AG08395 (cell line): ENCODE results near the gene CPLX4.

Source experiments
- DNase-seq: peaks from one replicate; pipeline ENCODE4 v3.0.0; 2012; ENCODE audit warnings: mixed read lengths, low spot score

Gene CPLX4

GRCh38 chr18:59318460-59319050, at the start of gene CPLX4:
TSS of gene CPLX4 (minus strand) at chr18:59318649. CDS start at chr18:59318462, 187 bp downstream.
- DNase-seq: no peak

GRCh38 chr18:59360381-59360780, 41.9 kb upstream of the CPLX4 start:
- DNase-seq: no peak

GRCh38 chr18:59359576-59359952, 41.1 kb upstream of the CPLX4 start:
- DNase-seq: no peak

- DNase-seq: peak; percentile 99
Measured at GRCh38 chr18:59358712-59359575, 40.5 kb upstream of the CPLX4 start, which contains the start of gene LMAN1. TSS of gene LMAN1 (minus strand) at chr18:59359265. CDS start at chr18:59359244, 21 bp downstream.

- no peak for DNase-seq
Measured at GRCh38 chr18:59358414-59358711, 39.9 kb upstream of the CPLX4 start.

GRCh38 chr18:59357928-59358327, 39.5 kb upstream of the CPLX4 start:
- DNase-seq: peak; percentile 50

GRCh38 chr18:59354731-59355130, 36.3 kb upstream of the CPLX4 start:
- DNase-seq: no peak

GRCh38 chr18:59353079-59353680, 34.7 kb upstream of the CPLX4 start:
- no peak for DNase-seq

GRCh38 chr18:59352250-59352855, 33.9 kb upstream of the CPLX4 start:
- DNase-seq: no peak

GRCh38 chr18:59345556-59345955, 27.1 kb upstream of the CPLX4 start:
- DNase-seq: no peak

- DNase-seq: no peak
Measured at GRCh38 chr18:59344996-59345395, 26.5 kb upstream of the CPLX4 start.

GRCh38 chr18:59343926-59344325, 25.5 kb upstream of the CPLX4 start:
- no peak for DNase-seq

- no peak for DNase-seq
Measured at GRCh38 chr18:59340817-59341216, 22.4 kb upstream of the CPLX4 start.

GRCh38 chr18:59340312-59340711, 21.9 kb upstream of the CPLX4 start:
- DNase-seq: no peak

GRCh38 chr18:59332986-59333385, 14.5 kb upstream of the CPLX4 start:
- no peak for DNase-seq

- DNase-seq: no peak
Measured at GRCh38 chr18:59328683-59329082, 10.2 kb upstream of the CPLX4 start.

- no peak for DNase-seq
Measured at GRCh38 chr18:59325965-59326364, 7.5 kb upstream of the CPLX4 start.

GRCh38 chr18:59324623-59324971, 6.1 kb upstream of the CPLX4 start:
- DNase-seq: no peak

GRCh38 chr18:59323931-59324622, 5.6 kb upstream of the CPLX4 start:
- DNase-seq: peak; percentile 30

- DNase-seq: peak; percentile 10
Measured at GRCh38 chr18:59311631-59312030, 6.8 kb downstream of the CPLX4 start.

- no peak for DNase-seq
Measured at GRCh38 chr18:59308938-59309260, 9.6 kb downstream of the CPLX4 start.

- peak; percentile 88 for DNase-seq
Measured at GRCh38 chr18:59308248-59308937, 10.1 kb downstream of the CPLX4 start.
